ENCODE data around the gene KCTD15.

Gene KCTD15

DNA sequence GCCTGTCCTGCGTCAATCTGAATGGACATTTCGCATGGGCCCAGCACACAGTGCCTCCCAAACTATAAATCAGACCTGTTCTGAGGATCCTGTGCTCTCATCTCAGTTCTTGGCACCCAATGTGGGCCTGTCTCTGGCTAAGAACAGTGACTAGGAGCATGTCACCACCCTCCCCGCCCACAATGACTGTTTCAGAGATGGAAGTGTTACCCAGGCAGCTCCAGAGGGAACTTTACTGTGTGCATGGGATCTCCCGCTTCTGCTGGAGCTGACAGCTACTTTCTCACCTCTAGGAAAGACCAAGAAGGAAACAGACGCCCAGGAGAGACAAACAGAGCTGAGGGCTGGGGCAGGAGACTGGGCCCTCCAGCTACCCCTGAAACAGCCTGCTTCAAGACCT is 45.0 kb downstream of the KCTD15 start:
- no peak for TF ChIP-seq POLR2AphosphoS5 (IDR thresholded peaks at IDR 0.05; ENCODE audit: low read depth, low read length)
- TF ChIP-seq SIN3A (IDR thresholded peaks at IDR 0.05; ENCODE audit: borderline replicate concordance, insufficient read depth, low read length) = no peak
- TF ChIP-seq, protein P1, sequence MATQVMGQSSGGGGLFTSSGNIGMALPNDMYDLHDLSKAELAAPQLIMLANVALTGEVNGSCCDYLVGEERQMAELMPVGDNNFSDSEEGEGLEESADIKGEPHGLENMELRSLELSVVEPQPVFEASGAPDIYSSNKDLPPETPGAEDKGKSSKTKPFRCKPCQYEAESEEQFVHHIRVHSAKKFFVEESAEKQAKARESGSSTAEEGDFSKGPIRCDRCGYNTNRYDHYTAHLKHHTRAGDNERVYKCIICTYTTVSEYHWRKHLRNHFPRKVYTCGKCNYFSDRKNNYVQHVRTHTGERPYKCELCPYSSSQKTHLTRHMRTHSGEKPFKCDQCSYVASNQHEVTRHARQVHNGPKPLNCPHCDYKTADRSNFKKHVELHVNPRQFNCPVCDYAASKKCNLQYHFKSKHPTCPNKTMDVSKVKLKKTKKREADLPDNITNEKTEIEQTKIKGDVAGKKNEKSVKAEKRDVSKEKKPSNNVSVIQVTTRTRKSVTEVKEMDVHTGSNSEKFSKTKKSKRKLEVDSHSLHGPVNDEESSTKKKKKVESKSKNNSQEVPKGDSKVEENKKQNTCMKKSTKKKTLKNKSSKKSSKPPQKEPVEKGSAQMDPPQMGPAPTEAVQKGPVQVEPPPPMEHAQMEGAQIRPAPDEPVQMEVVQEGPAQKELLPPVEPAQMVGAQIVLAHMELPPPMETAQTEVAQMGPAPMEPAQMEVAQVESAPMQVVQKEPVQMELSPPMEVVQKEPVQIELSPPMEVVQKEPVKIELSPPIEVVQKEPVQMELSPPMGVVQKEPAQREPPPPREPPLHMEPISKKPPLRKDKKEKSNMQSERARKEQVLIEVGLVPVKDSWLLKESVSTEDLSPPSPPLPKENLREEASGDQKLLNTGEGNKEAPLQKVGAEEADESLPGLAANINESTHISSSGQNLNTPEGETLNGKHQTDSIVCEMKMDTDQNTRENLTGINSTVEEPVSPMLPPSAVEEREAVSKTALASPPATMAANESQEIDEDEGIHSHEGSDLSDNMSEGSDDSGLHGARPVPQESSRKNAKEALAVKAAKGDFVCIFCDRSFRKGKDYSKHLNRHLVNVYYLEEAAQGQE (IDR thresholded peaks at IDR 0.05; ENCODE audit: insufficient read depth in 1 of 2, low read depth in 2 of 2, low read length in 2 of 2) = no peak
- TF ChIP-seq FOXP2 (optimal IDR thresholded peaks at IDR 0.05; ENCODE audit: borderline replicate concordance, extremely low read depth, extremely low read length, insufficient read depth) = no peak
- TF ChIP-seq TAF1 (IDR thresholded peaks at IDR 0.05; ENCODE audit: borderline replicate concordance, insufficient read depth, low read length) = no peak

DNA sequence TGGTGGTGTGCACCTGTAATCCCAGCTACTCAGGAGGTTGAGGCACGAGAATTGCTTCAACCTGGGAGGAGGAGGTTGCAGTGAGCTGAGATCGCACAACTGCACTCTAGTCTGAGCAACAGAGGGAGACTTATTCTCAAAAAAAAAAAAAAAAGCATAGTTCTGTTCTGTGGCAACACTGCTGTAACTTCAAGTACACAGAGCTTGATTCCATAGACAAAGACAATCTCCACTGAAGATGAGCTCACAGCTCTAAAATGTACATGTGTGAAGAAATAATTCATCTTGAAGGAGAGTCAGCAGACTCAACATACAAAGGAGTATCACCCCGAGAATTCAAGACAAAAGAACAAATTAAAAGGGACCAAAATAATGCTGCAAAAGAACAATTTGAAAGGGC is 47.8 kb downstream of the KCTD15 start:
- TF ChIP-seq, protein P1 (IDR thresholded peaks at IDR 0.05; ENCODE audit: insufficient read depth in 1 of 2, low read depth in 2 of 2, low read length in 2 of 2) = no peak
- no peak for TF ChIP-seq FOXP2 (optimal IDR thresholded peaks at IDR 0.05; ENCODE audit: borderline replicate concordance, extremely low read depth, extremely low read length, insufficient read depth)
- TF ChIP-seq POLR2AphosphoS5 (IDR thresholded peaks at IDR 0.05; ENCODE audit: low read depth, low read length) = no peak
- no peak for TF ChIP-seq TAF1 (IDR thresholded peaks at IDR 0.05; ENCODE audit: borderline replicate concordance, insufficient read depth, low read length)
- TF ChIP-seq SIN3A (IDR thresholded peaks at IDR 0.05; ENCODE audit: borderline replicate concordance, insufficient read depth, low read length) = no peak

DNA sequence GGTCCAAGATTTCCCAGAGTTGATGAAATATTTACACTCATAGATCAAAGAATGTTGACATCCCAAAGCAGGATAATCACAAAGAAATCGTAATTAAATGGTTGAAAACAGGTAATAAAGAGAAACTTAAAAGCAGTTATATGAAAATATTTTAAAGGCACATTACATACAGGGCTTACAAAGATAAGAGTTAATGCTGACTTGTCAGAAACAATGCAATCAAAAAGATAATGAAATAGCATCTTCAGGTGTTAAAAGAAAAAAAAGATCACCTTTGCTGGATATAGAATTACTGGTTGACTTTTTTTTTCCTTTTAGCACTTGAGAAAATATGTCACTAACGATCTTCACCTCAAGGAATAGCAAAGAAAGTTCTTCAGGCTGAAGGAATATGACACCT is 48.8 kb downstream of the KCTD15 start:
- no peak for TF ChIP-seq POLR2AphosphoS5 (IDR thresholded peaks at IDR 0.05; ENCODE audit: low read depth, low read length)
- TF ChIP-seq, protein P1 (IDR thresholded peaks at IDR 0.05; ENCODE audit: insufficient read depth in 1 of 2, low read depth in 2 of 2, low read length in 2 of 2) = no peak
- TF ChIP-seq TAF1 (IDR thresholded peaks at IDR 0.05; ENCODE audit: borderline replicate concordance, insufficient read depth, low read length) = no peak
- TF ChIP-seq FOXP2 (optimal IDR thresholded peaks at IDR 0.05; ENCODE audit: borderline replicate concordance, extremely low read depth, extremely low read length, insufficient read depth) = no peak
- TF ChIP-seq SIN3A (IDR thresholded peaks at IDR 0.05; ENCODE audit: borderline replicate concordance, insufficient read depth, low read length) = no peak

DNA sequence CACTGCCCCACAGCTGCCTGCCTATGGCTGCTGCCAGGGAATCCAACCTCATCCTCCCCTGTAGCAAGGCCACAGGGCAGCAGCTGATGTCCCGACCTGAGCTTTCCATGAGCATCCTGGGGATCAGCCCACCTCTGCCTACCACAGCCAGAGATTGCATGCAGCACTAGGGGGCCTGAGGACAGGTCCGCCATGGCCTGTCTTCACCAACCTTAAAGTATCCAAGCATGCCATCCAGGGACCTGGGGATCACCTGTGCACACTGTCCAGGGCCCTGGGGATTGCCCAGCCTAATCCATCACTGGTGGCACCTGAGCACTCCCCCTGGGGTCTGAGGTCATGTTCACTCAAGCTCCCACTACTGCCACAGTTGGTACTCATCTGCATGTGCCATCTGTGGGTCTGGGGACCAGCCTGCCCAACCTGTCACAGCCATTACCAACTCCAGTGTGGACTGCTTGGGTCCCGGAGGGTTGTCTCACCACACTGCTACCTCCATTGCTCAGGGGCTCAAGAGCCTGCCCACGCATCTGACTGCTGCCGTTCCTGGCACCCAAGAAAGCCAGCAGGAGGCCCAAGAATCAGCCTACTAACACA is 53.0 kb downstream of the KCTD15 start:
- TF ChIP-seq SIN3A (IDR thresholded peaks at IDR 0.05; ENCODE audit: borderline replicate concordance, insufficient read depth, low read length) (no peak), POLR2AphosphoS5 (IDR thresholded peaks at IDR 0.05; ENCODE audit: low read depth, low read length) (no peak), TAF1 (IDR thresholded peaks at IDR 0.05; ENCODE audit: borderline replicate concordance, insufficient read depth, low read length) (no peak), FOXP2 (optimal IDR thresholded peaks at IDR 0.05; ENCODE audit: borderline replicate concordance, extremely low read depth, extremely low read length, insufficient read depth) (no peak)
- TF ChIP-seq, protein P1 (IDR thresholded peaks at IDR 0.05; ENCODE audit: insufficient read depth in 1 of 2, low read depth in 2 of 2, low read length in 2 of 2) = no peak

All from PFSK-1 (cell line).